Measurements from ENCODE around the gene RNASE7. TPM values are rescaled to one million over a fixed set of nuclear protein-coding genes. Genes with fewer than 3 reads are reported as not detected.

RNASE7 gene
- total RNA-seq, 1 donor from 2014 or later: not detected

DNA sequence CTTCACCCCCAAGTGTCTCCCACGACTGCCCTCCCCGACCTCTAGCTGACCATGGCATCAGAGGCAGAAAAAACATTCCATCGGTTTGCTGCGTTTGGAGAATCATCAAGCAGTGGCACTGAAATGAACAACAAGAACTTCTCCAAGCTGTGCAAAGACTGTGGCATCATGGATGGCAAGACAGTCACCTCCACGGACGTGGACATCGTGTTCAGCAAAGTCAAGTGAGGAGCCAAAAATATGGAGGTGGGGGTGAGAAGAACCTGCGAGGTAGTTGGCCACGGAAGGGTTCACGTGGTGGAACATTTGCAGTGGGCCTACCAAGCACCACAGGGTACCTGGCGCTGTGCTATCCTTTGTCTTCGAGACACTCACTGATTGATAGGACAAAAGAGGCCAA is 11.6 kb upstream of the RNASE7 start:
- no peaks in the 10 kb centered on the region for H3K9me3 ChIP-seq (ENCODE audit: insufficient read depth, low read depth, low read length)
- H3K9me3 Mint-ChIP-seq (ENCODE audit: unreplicated experiment): peaks cover 6% of the 10 kb centered on the region
- H3K36me3 Mint-ChIP-seq (ENCODE audit: low read depth, unreplicated experiment): no peaks in the 10 kb centered on the region
- H3K36me3 ChIP-seq (ENCODE audit: insufficient read depth, low read length): no peaks in the 10 kb centered on the region
- TF ChIP-seq, protein P1, sequence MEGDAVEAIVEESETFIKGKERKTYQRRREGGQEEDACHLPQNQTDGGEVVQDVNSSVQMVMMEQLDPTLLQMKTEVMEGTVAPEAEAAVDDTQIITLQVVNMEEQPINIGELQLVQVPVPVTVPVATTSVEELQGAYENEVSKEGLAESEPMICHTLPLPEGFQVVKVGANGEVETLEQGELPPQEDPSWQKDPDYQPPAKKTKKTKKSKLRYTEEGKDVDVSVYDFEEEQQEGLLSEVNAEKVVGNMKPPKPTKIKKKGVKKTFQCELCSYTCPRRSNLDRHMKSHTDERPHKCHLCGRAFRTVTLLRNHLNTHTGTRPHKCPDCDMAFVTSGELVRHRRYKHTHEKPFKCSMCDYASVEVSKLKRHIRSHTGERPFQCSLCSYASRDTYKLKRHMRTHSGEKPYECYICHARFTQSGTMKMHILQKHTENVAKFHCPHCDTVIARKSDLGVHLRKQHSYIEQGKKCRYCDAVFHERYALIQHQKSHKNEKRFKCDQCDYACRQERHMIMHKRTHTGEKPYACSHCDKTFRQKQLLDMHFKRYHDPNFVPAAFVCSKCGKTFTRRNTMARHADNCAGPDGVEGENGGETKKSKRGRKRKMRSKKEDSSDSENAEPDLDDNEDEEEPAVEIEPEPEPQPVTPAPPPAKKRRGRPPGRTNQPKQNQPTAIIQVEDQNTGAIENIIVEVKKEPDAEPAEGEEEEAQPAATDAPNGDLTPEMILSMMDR (IDR thresholded peaks at IDR 0.05; ENCODE audit: insufficient read depth, low read depth, low read length): no peak
- TF ChIP-seq EZH2 (IDR thresholded peaks at IDR 0.05; ENCODE audit: insufficient read depth, low read length): no peak
- no peak overlapping the region for H3K4me2 ChIP-seq (ENCODE audit: low read length)
- peaks cover 9% of the 10 kb centered on the region for H3K4me1 Mint-ChIP-seq (ENCODE audit: low read depth, unreplicated experiment)
- no peak overlapping the region for H3K4me3 Mint-ChIP-seq (ENCODE audit: unreplicated experiment)
- H3K27ac ChIP-seq (ENCODE audit: low read depth, low read length): no peak overlapping the region
- no peak overlapping the region for H2AFZ ChIP-seq (ENCODE audit: low read depth, low read length)
- peaks cover 49% of the 10 kb centered on the region for H3K27me3 Mint-ChIP-seq (ENCODE audit: low read depth, unreplicated experiment)
- peaks cover 2% of the 10 kb centered on the region for H3K4me1 ChIP-seq (ENCODE audit: insufficient read depth, low read length)
- no peak overlapping the region for H3K9ac ChIP-seq (ENCODE audit: low read length)
- no peaks in the 10 kb centered on the region for H4K20me1 ChIP-seq (ENCODE audit: insufficient read depth, low read length)
- no peaks in the 10 kb centered on the region for H3K79me2 ChIP-seq (ENCODE audit: insufficient read depth, low read length)
- DNase-seq (ENCODE audit: low read depth): no peak
- FAIRE-seq: no peak
- no peak overlapping the region for H3K4me3 ChIP-seq (ENCODE audit: insufficient read depth, low read depth, low read length)
- no peak overlapping the region for H3K27ac Mint-ChIP-seq (ENCODE audit: unreplicated experiment)
- peaks cover 13% of the 10 kb centered on the region for H3K27me3 ChIP-seq (ENCODE audit: insufficient read depth, low read length)

GRCh38 chr14:21032326-21033132 is 9.6 kb upstream of the RNASE7 start:
- H3K36me3 ChIP-seq (ENCODE audit: insufficient read depth, low read length): no peaks in the 10 kb centered on the region
- no peak for TF ChIP-seq EZH2 (IDR thresholded peaks at IDR 0.05; ENCODE audit: insufficient read depth, low read length)
- TF ChIP-seq, protein P1 (IDR thresholded peaks at IDR 0.05; ENCODE audit: insufficient read depth, low read depth, low read length): no peak
- no peak overlapping the region for H2AFZ ChIP-seq (ENCODE audit: low read depth, low read length)
- H3K9me3 Mint-ChIP-seq (ENCODE audit: unreplicated experiment): peaks cover 6% of the 10 kb centered on the region
- H3K4me3 Mint-ChIP-seq (ENCODE audit: unreplicated experiment): no peak overlapping the region
- DNase-seq (ENCODE audit: low read depth) (no peak), FAIRE-seq (no peak)
- H3K27me3 ChIP-seq (ENCODE audit: insufficient read depth, low read length): peaks cover 13% of the 10 kb centered on the region
- H3K4me1 ChIP-seq (ENCODE audit: insufficient read depth, low read length): no peaks in the 10 kb centered on the region
- H3K4me3 ChIP-seq (ENCODE audit: insufficient read depth, low read depth, low read length): no peak overlapping the region
- H3K79me2 ChIP-seq (ENCODE audit: insufficient read depth, low read length): no peaks in the 10 kb centered on the region
- H3K4me1 Mint-ChIP-seq (ENCODE audit: low read depth, unreplicated experiment): peaks cover 3% of the 10 kb centered on the region
- H3K36me3 Mint-ChIP-seq (ENCODE audit: low read depth, unreplicated experiment): no peaks in the 10 kb centered on the region
- no peaks in the 10 kb centered on the region for H4K20me1 ChIP-seq (ENCODE audit: insufficient read depth, low read length)
- H3K27ac Mint-ChIP-seq (ENCODE audit: unreplicated experiment): no peak overlapping the region
- no peak overlapping the region for H3K9ac ChIP-seq (ENCODE audit: low read length)
- H3K27me3 Mint-ChIP-seq (ENCODE audit: low read depth, unreplicated experiment): peaks cover 57% of the 10 kb centered on the region
- H3K9me3 ChIP-seq (ENCODE audit: insufficient read depth, low read depth, low read length): no peaks in the 10 kb centered on the region
- no peak overlapping the region for H3K27ac ChIP-seq (ENCODE audit: low read depth, low read length)
- no peak overlapping the region for H3K4me2 ChIP-seq (ENCODE audit: low read length)

GRCh38 chr14:21033133-21033698 is 8.9 kb upstream of the RNASE7 start:
- H3K4me2 ChIP-seq (ENCODE audit: low read length): no peak overlapping the region
- no peak overlapping the region for H3K4me3 ChIP-seq (ENCODE audit: insufficient read depth, low read depth, low read length)
- peaks cover 13% of the 10 kb centered on the region for H3K27me3 ChIP-seq (ENCODE audit: insufficient read depth, low read length)
- FAIRE-seq (no peak), DNase-seq (ENCODE audit: low read depth) (no peak)
- H3K27ac Mint-ChIP-seq (ENCODE audit: unreplicated experiment): no peak overlapping the region
- no peak overlapping the region for H3K4me3 Mint-ChIP-seq (ENCODE audit: unreplicated experiment)
- no peak overlapping the region for H3K27ac ChIP-seq (ENCODE audit: low read depth, low read length)
- no peaks in the 10 kb centered on the region for H3K36me3 Mint-ChIP-seq (ENCODE audit: low read depth, unreplicated experiment)
- H3K36me3 ChIP-seq (ENCODE audit: insufficient read depth, low read length): no peaks in the 10 kb centered on the region
- TF ChIP-seq, protein P1 (IDR thresholded peaks at IDR 0.05; ENCODE audit: insufficient read depth, low read depth, low read length): no peak
- TF ChIP-seq EZH2 (IDR thresholded peaks at IDR 0.05; ENCODE audit: insufficient read depth, low read length): no peak
- H3K9me3 ChIP-seq (ENCODE audit: insufficient read depth, low read depth, low read length): no peaks in the 10 kb centered on the region
- peaks cover 3% of the 10 kb centered on the region for H3K4me1 Mint-ChIP-seq (ENCODE audit: low read depth, unreplicated experiment)
- no peaks in the 10 kb centered on the region for H3K4me1 ChIP-seq (ENCODE audit: insufficient read depth, low read length)
- H3K9ac ChIP-seq (ENCODE audit: low read length): no peak overlapping the region
- H3K9me3 Mint-ChIP-seq (ENCODE audit: unreplicated experiment): peaks cover 6% of the 10 kb centered on the region
- no peaks in the 10 kb centered on the region for H4K20me1 ChIP-seq (ENCODE audit: insufficient read depth, low read length)
- peaks cover 57% of the 10 kb centered on the region for H3K27me3 Mint-ChIP-seq (ENCODE audit: low read depth, unreplicated experiment)
- no peaks in the 10 kb centered on the region for H3K79me2 ChIP-seq (ENCODE audit: insufficient read depth, low read length)
- H2AFZ ChIP-seq (ENCODE audit: low read depth, low read length): no peak overlapping the region

Data from astrocyte (in vitro differentiated cells and primary cell).